HepG2 (cell line): ENCODE results near the gene LYRM7. TPM values are rescaled to one million over a fixed set of nuclear protein-coding genes. Genes with fewer than 3 reads are reported as not detected.

Source experiments
- AGO2 ChIP-seq: fragments of 200-400 bp; formaldehyde crosslinking; optimal IDR thresholded peaks from 2 replicates; pipeline ENCODE3; 2017; ENCODE audit warnings: mild to moderate bottlenecking, low read depth, low read length, moderate library complexity
- BCL6 ChIP-seq: IDR thresholded peaks from 2 replicates; pipeline ENCODE4 v1.6.1; 2016; ENCODE audit warnings: missing genetic modification reagents, missing compliant biosample characterization
- ETV6 ChIP-seq: sonication (generic); formaldehyde crosslinking; conservative IDR thresholded peaks from 2 replicates; pipeline ENCODE4 v1.4.0; 2020; ENCODE audit warnings: missing genetic modification reagents
- IKZF4 ChIP-seq: sonication (generic); formaldehyde crosslinking; IDR thresholded peaks from 2 replicates; pipeline ENCODE4 v1.5.1; 2020; ENCODE audit warnings: borderline replicate concordance, mild to moderate bottlenecking, low read depth, missing genetic modification reagents; ENCODE audit errors: not compliant biosample characterization
- JUN ChIP-seq: sonication (generic); formaldehyde crosslinking; IDR thresholded peaks from 2 replicates; pipeline ENCODE4 v1.4.0; 2020; ENCODE audit warnings: mild to moderate bottlenecking, missing genetic modification reagents
- KDM2A ChIP-seq: sonication (generic); formaldehyde crosslinking; IDR thresholded peaks from 2 replicates; pipeline ENCODE4 v1.4.0; 2020; ENCODE audit warnings: low read depth, missing genetic modification reagents, borderline replicate concordance
- RXRB ChIP-seq: IDR thresholded peaks from 2 replicates; pipeline ENCODE4 v1.6.1; 2016; ENCODE audit warnings: borderline replicate concordance, missing genetic modification reagents, missing compliant biosample characterization
- SRY ChIP-seq: sonication (generic); formaldehyde crosslinking; IDR thresholded peaks from 2 replicates; pipeline ENCODE4 v1.8.0; 2022; ENCODE audit warnings: mild to moderate bottlenecking, missing genetic modification reagents
- ZNF33B ChIP-seq: sonication (generic); formaldehyde crosslinking; IDR thresholded peaks from 2 replicates; pipeline ENCODE4 v1.5.1; 2020; ENCODE audit warnings: mild to moderate bottlenecking, missing genetic modification reagents
- ZNF460 ChIP-seq: sonication (generic); formaldehyde crosslinking; IDR thresholded peaks from 2 replicates; pipeline ENCODE4 v1.5.1; 2020; ENCODE audit warnings: missing genetic modification reagents, mild to moderate bottlenecking, borderline replicate concordance
- ZNF547 ChIP-seq: sonication (generic); formaldehyde crosslinking; IDR thresholded peaks from 2 replicates; pipeline ENCODE4 v1.5.1; 2020; ENCODE audit warnings: mild to moderate bottlenecking, missing genetic modification reagents
- ZNF567 ChIP-seq: sonication (generic); formaldehyde crosslinking; IDR thresholded peaks from 2 replicates; pipeline ENCODE4 v1.8.1; 2023; ENCODE audit warnings: mild to moderate bottlenecking, missing genetic modification reagents, borderline replicate concordance
- ZNF737 ChIP-seq: sonication (generic); formaldehyde crosslinking; IDR thresholded peaks from 2 replicates; pipeline ENCODE4 v1.5.0; 2020; ENCODE audit warnings: missing genetic modification reagents, mild to moderate bottlenecking, borderline replicate concordance
- ZNF800 ChIP-seq: sonication (generic); formaldehyde crosslinking; IDR thresholded peaks from 2 replicates; pipeline ENCODE4 v1.4.0; 2020; ENCODE audit warnings: missing genetic modification reagents
- ZSCAN31 ChIP-seq: sonication (generic); formaldehyde crosslinking; IDR thresholded peaks from 2 replicates; pipeline ENCODE4 v1.5.0; 2020; ENCODE audit warnings: low read depth, mild to moderate bottlenecking, missing genetic modification reagents
- polyA plus RNA-seq, 8 experiments: library from polyadenylated mRNA; depleted of rRNA in 3 of 8; stranded (reverse) in 7 of 8; unstranded in 1 of 8; fragments of >200 nt; fragmentation: Illumina TruSeq in 4 of 8; extraction: Trizol in 4 of 8; gene quantifications; 2 replicates each; pipeline versions ENCODE4 v1.2.1 to v1.2.3, GENCODE V29; 2011 to 2016; ENCODE audit warnings: low read depth in 4 of 8, missing spikeins in 1 of 8, mixed read lengths in 1 of 8; ENCODE audit not compliant: insufficient read depth in 1 of 8
- total RNA-seq, 5 experiments: library from RNA; depleted of rRNA; stranded (reverse); fragments of >200 nt; fragmentation: Illumina TruSeq; extraction: Trizol; gene quantifications; 2 replicates each; pipeline ENCODE4 v1.2.3, GENCODE V29; 2016; ENCODE audit warnings: low read depth in 1 of 5
- TF ChIP-seq, protein P1 (sequence below): IDR thresholded peaks from 2 replicates; pipeline ENCODE4 v1.6.1; 2016; ENCODE audit warnings: control low read depth
- TF ChIP-seq, protein P2 (sequence below): sonication (generic); formaldehyde crosslinking; IDR thresholded peaks from 2 replicates; pipeline ENCODE4 v1.5.1; 2020; ENCODE audit warnings: mild to moderate bottlenecking, missing genetic modification reagents, borderline replicate concordance
- TF ChIP-seq, protein P3 (sequence below): sonication (generic); formaldehyde crosslinking; IDR thresholded peaks from 2 replicates; pipeline ENCODE4 v1.9.0; 2021; ENCODE audit warnings: missing genetic modification reagents, borderline replicate concordance

The LYRM7 gene
- total and polyA plus RNA-seq, 2 of the 13 experiments (the other 11 are each of a cell fraction or from before 2014, with no cell fraction given) = 3.0 to 5.5 TPM

DNA sequence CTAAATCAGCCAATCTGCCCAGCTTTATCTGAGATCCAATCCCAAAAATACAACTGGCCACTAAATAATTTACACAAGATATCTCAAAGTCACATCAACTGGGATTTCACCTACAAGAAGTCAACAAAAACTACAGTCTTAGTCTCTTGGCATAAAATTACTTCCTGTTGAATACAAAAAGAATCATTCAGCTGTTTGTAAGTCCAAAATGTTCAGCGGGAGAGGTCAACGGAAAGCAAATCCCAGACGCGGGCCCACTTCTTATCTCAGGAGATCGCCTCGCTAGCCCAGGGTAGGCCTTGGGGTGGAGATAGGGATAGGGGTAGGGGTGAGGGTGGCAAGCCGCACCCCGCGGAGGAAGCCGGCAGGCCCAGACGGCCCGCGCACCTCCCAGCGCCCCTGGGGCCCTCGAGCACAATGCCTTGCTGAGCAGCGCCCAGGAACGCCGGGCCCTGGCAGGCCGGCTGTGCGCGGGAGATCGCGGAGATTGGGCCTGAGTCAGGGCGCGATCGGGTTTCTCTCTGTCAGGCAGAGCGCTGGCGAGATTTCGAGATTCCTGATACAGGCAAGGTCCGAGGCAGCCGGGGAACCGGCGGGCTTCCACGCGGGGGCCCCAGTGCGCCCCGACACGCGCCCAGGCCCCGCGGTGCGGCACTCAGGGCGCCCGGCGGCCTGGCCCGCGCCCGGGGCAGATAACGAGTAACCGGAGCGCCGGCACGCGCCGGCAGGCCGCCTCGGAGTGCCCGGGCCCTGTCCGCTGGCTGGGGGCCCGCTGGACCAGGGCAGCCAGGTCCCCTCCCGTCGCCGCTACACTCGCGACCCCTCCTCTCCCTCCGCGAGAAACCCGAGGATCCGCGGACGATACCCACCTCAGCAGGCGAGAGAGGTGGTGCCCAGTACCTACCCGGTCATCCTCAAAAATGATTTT is 6.3 kb upstream of the LYRM7 start (continued):
- no peak for TF ChIP-seq IKZF4 (CRISPR knock-in tag)
- TF ChIP-seq, protein P1, sequence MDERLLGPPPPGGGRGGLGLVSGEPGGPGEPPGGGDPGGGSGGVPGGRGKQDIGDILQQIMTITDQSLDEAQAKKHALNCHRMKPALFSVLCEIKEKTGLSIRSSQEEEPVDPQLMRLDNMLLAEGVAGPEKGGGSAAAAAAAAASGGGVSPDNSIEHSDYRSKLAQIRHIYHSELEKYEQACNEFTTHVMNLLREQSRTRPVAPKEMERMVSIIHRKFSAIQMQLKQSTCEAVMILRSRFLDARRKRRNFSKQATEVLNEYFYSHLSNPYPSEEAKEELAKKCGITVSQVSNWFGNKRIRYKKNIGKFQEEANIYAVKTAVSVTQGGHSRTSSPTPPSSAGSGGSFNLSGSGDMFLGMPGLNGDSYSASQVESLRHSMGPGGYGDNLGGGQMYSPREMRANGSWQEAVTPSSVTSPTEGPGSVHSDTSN (CRISPR knock-in tag) = no peak
- TF ChIP-seq RXRB (CRISPR knock-in tag) = no peak
- TF ChIP-seq, protein P2, sequence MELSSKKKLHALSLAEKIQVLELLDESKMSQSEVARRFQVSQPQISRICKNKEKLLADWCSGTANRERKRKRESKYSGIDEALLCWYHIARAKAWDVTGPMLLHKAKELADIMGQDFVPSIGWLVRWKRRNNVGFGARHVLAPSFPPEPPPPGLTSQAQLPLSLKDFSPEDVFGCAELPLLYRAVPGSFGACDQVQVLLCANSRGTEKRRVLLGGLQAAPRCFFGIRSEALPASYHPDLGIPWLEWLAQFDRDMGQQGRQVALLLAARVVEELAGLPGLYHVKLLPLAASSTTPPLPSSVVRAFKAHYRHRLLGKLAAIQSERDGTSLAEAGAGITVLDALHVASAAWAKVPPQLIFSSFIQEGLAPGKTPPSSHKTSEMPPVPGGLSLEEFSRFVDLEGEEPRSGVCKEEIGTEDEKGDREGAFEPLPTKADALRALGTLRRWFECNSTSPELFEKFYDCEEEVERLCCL (CRISPR knock-in tag) = no peak
- TF ChIP-seq SRY (CRISPR knock-in tag) = no peak; the same call in 1 of the 2 replicates
- TF ChIP-seq JUN (CRISPR knock-in tag) = no peak
- no peak for TF ChIP-seq ETV6
- TF ChIP-seq, protein P3, sequence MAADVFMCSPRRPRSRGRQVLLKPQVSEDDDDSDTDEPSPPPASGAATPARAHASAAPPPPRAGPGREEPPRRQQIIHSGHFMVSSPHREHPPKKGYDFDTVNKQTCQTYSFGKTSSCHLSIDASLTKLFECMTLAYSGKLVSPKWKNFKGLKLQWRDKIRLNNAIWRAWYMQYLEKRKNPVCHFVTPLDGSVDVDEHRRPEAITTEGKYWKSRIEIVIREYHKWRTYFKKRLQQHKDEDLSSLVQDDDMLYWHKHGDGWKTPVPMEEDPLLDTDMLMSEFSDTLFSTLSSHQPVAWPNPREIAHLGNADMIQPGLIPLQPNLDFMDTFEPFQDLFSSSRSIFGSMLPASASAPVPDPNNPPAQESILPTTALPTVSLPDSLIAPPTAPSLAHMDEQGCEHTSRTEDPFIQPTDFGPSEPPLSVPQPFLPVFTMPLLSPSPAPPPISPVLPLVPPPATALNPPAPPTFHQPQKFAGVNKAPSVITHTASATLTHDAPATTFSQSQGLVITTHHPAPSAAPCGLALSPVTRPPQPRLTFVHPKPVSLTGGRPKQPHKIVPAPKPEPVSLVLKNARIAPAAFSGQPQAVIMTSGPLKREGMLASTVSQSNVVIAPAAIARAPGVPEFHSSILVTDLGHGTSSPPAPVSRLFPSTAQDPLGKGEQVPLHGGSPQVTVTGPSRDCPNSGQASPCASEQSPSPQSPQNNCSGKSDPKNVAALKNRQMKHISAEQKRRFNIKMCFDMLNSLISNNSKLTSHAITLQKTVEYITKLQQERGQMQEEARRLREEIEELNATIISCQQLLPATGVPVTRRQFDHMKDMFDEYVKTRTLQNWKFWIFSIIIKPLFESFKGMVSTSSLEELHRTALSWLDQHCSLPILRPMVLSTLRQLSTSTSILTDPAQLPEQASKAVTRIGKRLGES (CRISPR knock-in tag) = peak; percentile 61; the same call in 1 of the 2 replicates
- peak; percentile 39; the same call in 1 of the 2 replicates for TF ChIP-seq ZNF800 (CRISPR knock-in tag)
- no peak for TF ChIP-seq KDM2A (CRISPR knock-in tag)
- TF ChIP-seq ZSCAN31 (CRISPR knock-in tag) = no peak; the same call in 1 of the 2 replicates
- TF ChIP-seq ZNF567 (CRISPR knock-in tag) = no peak
- TF ChIP-seq ZNF33B (CRISPR knock-in tag) = no peak; the same call in 1 of the 2 replicates
- TF ChIP-seq BCL6 (CRISPR knock-in tag) = no peak
- no peak for TF ChIP-seq ZNF737 (CRISPR knock-in tag)
- TF ChIP-seq AGO2 = peak; percentile 81
- no peak; the same call in 1 of the 2 replicates for TF ChIP-seq ZNF547 (CRISPR knock-in tag)
- no peak for TF ChIP-seq ZNF460 (CRISPR knock-in tag)
